ENCODE data around the gene NKX2-2. TPM values are rescaled to one million over a fixed set of nuclear protein-coding genes. Genes with fewer than 3 reads are reported as not detected.

NKX2-2 gene
- total and polyA plus RNA-seq, 2 of the 4 experiments (the other 2 are of a cell fraction), result not detected

- TF ChIP-seq BHLHE40 (IDR thresholded peaks at IDR 0.05; ENCODE audit: low read depth, low read length) (no peak), NFE2L2 (IDR thresholded peaks at IDR 0.05; ENCODE audit: low read depth, low read length) (no peak), MXI1 (IDR thresholded peaks at IDR 0.05; ENCODE audit: borderline replicate concordance, low read depth, low read length) (no peak), MAFK (IDR thresholded peaks at IDR 0.05; ENCODE audit: low read depth, low read length) (no peak), POLR2A (IDR thresholded peaks at IDR 0.05; ENCODE audit: low read depth, low read length) (no peak), RFX5 (IDR thresholded peaks at IDR 0.05; ENCODE audit: low read depth, low read length) (no peak), SMC3 (IDR thresholded peaks at IDR 0.05; ENCODE audit: low read depth, low read length) (no peak), FOS (IDR thresholded peaks at IDR 0.05; ENCODE audit: low read depth, low read length) (no peak), RAD21 (IDR thresholded peaks at IDR 0.05; ENCODE audit: low read length) (no peak), CHD1 (IDR thresholded peaks at IDR 0.05; ENCODE audit: low read depth, low read length) (no peak), RCOR1 (IDR thresholded peaks at IDR 0.05; ENCODE audit: insufficient replicate concordance, low read length) (no peak), USF2 (IDR thresholded peaks at IDR 0.05; ENCODE audit: low read depth, low read length) (no peak), CEBPB (IDR thresholded peaks at IDR 0.05; ENCODE audit: low read depth, low read length) (no peak), MAZ (IDR thresholded peaks at IDR 0.05; ENCODE audit: borderline replicate concordance, low read depth, low read length) (no peak)
- TF ChIP-seq, protein P1, sequence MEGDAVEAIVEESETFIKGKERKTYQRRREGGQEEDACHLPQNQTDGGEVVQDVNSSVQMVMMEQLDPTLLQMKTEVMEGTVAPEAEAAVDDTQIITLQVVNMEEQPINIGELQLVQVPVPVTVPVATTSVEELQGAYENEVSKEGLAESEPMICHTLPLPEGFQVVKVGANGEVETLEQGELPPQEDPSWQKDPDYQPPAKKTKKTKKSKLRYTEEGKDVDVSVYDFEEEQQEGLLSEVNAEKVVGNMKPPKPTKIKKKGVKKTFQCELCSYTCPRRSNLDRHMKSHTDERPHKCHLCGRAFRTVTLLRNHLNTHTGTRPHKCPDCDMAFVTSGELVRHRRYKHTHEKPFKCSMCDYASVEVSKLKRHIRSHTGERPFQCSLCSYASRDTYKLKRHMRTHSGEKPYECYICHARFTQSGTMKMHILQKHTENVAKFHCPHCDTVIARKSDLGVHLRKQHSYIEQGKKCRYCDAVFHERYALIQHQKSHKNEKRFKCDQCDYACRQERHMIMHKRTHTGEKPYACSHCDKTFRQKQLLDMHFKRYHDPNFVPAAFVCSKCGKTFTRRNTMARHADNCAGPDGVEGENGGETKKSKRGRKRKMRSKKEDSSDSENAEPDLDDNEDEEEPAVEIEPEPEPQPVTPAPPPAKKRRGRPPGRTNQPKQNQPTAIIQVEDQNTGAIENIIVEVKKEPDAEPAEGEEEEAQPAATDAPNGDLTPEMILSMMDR (conservative IDR thresholded peaks at IDR 0.05; ENCODE audit: low read depth, low read length), result no peak
- TF ChIP-seq, protein P2, sequence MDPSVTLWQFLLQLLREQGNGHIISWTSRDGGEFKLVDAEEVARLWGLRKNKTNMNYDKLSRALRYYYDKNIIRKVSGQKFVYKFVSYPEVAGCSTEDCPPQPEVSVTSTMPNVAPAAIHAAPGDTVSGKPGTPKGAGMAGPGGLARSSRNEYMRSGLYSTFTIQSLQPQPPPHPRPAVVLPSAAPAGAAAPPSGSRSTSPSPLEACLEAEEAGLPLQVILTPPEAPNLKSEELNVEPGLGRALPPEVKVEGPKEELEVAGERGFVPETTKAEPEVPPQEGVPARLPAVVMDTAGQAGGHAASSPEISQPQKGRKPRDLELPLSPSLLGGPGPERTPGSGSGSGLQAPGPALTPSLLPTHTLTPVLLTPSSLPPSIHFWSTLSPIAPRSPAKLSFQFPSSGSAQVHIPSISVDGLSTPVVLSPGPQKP (IDR thresholded peaks at IDR 0.05; ENCODE audit: borderline replicate concordance, low read depth, low read length), result no peak
- POLR2A ChIA-PET (ENCODE audit: unreplicated experiment), result no interaction called here
- Histone ChIP-seq H3K56ac (ENCODE audit: extremely low read depth, insufficient read depth, low read length) (no peak overlapping the region), H3K79me1 (ENCODE audit: low read depth in 1 of 2, low read length in 2 of 2) (no peaks in the 10 kb centered on the region), H3K14ac (replicated peaks; ENCODE audit: low read depth, low read length) (no peak overlapping the region), H4K20me1 (ENCODE audit: insufficient read depth, low read length) (no peaks in the 10 kb centered on the region), H3K4me3 (ENCODE audit: insufficient read depth, low read depth, low read length) (no peak overlapping the region), H3K4me2 (ENCODE audit: low read depth, low read length) (no peak overlapping the region), H3K4ac (ENCODE audit: low read depth, low read length) (no peak overlapping the region), H3K9ac (ENCODE audit: low read depth, low read length) (no peak overlapping the region), H2BK120ac (ENCODE audit: low read depth, low read length) (no peak overlapping the region), H3K9me1 (ENCODE audit: insufficient read depth, low read length) (no peaks in the 10 kb centered on the region), H3K36me3 (ENCODE audit: control insufficient read depth, insufficient read depth, low read length) (no peaks in the 10 kb centered on the region), H3K9me3 (ENCODE audit: control insufficient read depth, insufficient read depth, low read length) (no peaks in the 10 kb centered on the region), H3K27ac (ENCODE audit: insufficient read depth, low read length) (no peak overlapping the region), H4K5ac (ENCODE audit: low read depth, low read length) (no peak overlapping the region), H2AK9ac (replicated peaks; ENCODE audit: low read depth, low read length, poor library complexity) (no peak overlapping the region), H2AFZ (replicated peaks; ENCODE audit: low read length, poor library complexity) (no peak overlapping the region), H3K27me3 (ENCODE audit: control insufficient read depth, insufficient read depth, low read length) (peaks cover 24% of the 10 kb centered on the region), H3K23ac (ENCODE audit: low read depth, low read length) (no peak overlapping the region), H2AK5ac (ENCODE audit: low read depth, low read length) (no peak overlapping the region), H2BK5ac (ENCODE audit: low read depth, low read length, poor library complexity, severe bottlenecking) (no peak overlapping the region), H3K18ac (ENCODE audit: low read depth, low read length) (no peak overlapping the region), H2BK15ac (ENCODE audit: low read depth, low read length) (no peak overlapping the region), H4K8ac (ENCODE audit: low read depth in 2 of 2, low read length in 2 of 2) (no peak overlapping the region), H2BK20ac (ENCODE audit: low read depth, low read length) (no peak overlapping the region), H4K91ac (ENCODE audit: insufficient read depth, low read depth, low read length) (no peak overlapping the region), H3K4me1 (ENCODE audit: control insufficient read depth, insufficient read depth, low read length) (no peaks in the 10 kb centered on the region)
- dilution Hi-C loops (cut with HindIII; ENCODE audit: low sequenced_read_pairs, unreplicated experiment) (no loop called here), intact Hi-C loops (cut with micrococcal nuclease) (no loop called here), in situ Hi-C loops (cut with MboI; ENCODE audit: low sequenced_read_pairs) (no loop called here)
- WGBS, 2 experiments (ENCODE audit: extremely low coverage in 2 of 2, insufficient read length in 1 of 2), result no CpG with 5 or more reads among the region's 4 CpGs
- no TSS peak for BruUV-seq (replicated peaks)
- ATAC-seq (ENCODE audit: low read depth), result no peak
- no peak for DNase-seq
- CTCF ChIA-PET, result no interaction called here
Measured at GRCh38 chr20:21498635-21499034, 15.2 kb downstream of the NKX2-2 start.
